GM18499 (cell line): ENCODE results near the gene CCDC170.
A peak's percentile ranks its signal among the peaks of the same experiment; 100 is the strongest.
"Not testable (repeated sequence)": the region's sequence is repeated elsewhere in the genome, so short reads cannot be mapped to it uniquely, and the experiment has no call there.

Source experiments
- ATAC-seq: cut with Tn5 transposase; IDR thresholded peaks from one replicate; pipeline ENCODE4 v1.9.1; 2021; ENCODE audit warnings: moderate number of reproducible peaks; ENCODE audit not compliant: insufficient read depth, unreplicated experiment

The CCDC170 gene

GRCh38 chr6:151493161-151493803 is 535 bp upstream of the CCDC170 start:
- ATAC-seq = no peak

DNA sequence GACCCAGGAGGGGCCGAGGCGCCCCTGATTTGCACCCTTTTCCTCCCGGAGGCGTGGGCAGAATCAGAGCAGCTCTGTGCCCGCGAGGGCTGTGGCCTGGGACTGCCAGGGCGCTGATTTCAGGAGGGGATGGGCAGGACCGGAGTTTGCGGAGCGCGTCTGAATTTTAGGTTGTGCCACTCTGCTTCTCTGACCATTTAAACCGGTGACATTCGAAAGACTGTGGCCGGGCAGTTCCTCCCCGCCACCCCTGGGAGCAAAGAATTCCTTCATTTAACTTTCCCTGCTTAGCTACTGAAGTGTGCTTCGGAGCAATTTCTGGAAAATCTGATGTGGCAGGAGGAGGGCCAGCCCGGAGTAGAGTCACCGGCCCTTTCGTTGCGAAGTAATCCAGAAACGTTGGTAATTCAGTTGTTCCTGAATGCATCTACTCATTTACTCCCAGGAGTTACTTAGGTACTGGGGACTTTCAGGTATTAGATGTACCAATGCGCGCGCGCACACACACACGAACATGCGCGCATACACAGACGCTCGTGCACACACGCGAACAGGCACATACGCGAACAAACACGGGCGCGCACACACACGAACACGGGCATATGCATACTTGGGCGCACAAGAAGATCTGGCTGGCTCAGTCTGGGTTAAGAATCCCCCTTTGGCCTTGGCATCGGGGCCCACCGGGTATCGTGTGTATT is 568 bp downstream of the CCDC170 start:
- no peak for ATAC-seq

- no peak for ATAC-seq
These were observed 1.1 kb downstream of the CCDC170 start for GRCh38 chr6:151494936-151495320.

GRCh38 chr6:151495380-151495779 is 1.6 kb downstream of the CCDC170 start:
- no peak for ATAC-seq

GRCh38 chr6:151497905-151498304 is 4.1 kb downstream of the CCDC170 start:
- no peak for ATAC-seq

- peak; percentile 93 for ATAC-seq
These were observed 4.5 kb downstream of the CCDC170 start for GRCh38 chr6:151498327-151498726.

DNA sequence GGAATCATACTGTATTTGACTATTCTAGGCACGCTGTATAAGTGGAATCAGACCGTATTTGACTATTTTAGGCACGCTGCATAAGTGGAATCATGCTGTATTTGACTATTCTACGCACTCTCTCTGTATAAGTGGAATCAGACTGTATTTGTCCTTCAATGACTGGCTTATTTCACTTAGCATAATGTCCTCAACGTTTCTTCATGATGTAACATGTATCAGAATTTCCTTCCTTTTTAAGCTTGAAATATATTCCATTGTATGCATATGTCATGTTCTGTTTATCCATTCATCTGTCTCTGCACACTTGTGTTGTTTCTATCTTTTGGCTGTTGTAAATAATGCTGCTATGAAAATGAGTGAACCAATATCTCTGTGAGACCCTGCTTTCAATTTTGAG is 5.7 kb downstream of the CCDC170 start:
- ATAC-seq = no peak

- no peak for ATAC-seq
These were observed 7.8 kb downstream of the CCDC170 start for GRCh38 chr6:151501511-151502136.

GRCh38 chr6:151502499-151502898 is 8.7 kb downstream of the CCDC170 start:
- ATAC-seq = no peak

GRCh38 chr6:151506761-151507160 is 12.9 kb downstream of the CCDC170 start:
- no peak for ATAC-seq

- ATAC-seq = no peak
These were observed 15.2 kb downstream of the CCDC170 start for GRCh38 chr6:151509048-151509447.

DNA sequence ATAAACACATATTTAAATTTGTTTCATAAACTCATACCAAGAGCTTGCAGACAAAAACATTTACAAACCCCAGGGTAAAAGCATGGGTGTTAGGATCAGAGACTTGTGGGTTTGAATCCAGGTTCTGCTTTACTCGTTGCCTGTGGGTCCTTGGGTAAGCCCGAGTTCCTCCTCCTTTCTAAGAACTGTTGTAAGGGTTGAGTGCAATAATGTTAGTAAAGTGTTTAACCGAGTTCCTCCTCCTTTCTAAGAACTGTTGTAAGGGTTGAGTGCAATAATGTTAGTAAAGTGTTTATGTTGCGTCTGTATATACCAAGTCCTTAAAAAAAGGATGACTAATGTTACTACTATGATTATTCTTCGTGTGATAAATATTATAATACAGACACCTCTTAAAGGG is 18.7 kb downstream of the CCDC170 start:
- ATAC-seq = no peak

GRCh38 chr6:151514000-151514730 is 20.3 kb downstream of the CCDC170 start:
- no peak for ATAC-seq

DNA sequence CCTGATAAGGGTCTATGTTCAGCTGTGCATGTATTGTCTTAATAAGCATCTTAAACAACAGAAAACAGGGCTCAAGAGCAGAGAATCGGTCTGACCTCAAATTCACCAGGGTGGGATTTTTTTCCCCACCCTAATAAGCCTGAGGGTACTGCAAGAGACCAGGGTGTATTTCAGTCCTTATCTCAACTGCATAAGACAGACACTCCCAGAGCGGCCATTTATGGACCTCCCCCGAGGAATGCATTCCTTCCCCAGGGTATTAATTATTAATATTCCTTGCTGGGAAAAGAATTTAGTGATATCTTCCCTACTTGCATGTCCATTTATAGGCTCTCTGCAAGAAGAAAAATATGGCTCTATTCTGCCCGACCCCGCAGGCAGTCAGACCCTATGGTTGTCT is 25.2 kb downstream of the CCDC170 start:
- ATAC-seq = not testable (repeated sequence)

DNA sequence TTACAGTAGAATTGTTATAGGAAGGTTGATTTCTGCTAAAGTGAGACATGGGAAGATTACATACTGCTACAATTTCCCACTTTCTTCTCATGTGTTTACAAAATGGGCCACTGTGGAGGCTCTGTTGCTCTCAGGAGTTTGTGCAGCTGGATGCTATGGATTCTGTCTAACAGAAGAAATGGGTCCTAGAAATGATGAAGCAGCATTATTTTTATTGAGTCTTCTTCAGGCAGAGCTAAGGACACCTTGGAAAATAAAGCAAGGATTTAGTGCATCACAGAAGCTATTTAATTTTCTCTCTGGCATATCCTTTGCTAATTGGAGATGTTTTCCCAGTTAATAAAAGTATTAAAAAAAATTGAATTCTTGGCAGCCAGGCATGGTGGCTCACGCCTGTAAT is 29.2 kb downstream of the CCDC170 start:
- ATAC-seq = no peak

- no peak for ATAC-seq
These were observed 30.2 kb downstream of the CCDC170 start for GRCh38 chr6:151524059-151524458.

DNA sequence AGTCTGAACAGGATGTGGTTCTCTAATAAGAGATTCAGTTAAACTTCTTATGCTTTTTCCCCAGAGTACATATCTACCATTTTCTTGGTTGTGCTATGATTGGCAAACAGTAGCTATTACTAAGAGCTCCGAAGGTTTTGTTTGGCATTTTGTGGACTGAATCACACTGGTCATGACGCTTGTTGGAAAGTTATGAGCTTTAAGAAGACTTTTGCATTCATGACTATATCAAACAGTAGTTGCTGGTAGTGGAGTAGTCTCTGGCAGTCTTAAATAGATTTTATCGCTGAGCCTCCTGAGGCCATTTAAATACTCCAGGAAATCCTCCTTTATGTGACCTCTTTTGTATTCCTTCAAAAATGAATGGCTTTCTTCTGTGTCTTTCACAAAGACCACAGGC is 40.8 kb downstream of the CCDC170 start:
- ATAC-seq = no peak

DNA sequence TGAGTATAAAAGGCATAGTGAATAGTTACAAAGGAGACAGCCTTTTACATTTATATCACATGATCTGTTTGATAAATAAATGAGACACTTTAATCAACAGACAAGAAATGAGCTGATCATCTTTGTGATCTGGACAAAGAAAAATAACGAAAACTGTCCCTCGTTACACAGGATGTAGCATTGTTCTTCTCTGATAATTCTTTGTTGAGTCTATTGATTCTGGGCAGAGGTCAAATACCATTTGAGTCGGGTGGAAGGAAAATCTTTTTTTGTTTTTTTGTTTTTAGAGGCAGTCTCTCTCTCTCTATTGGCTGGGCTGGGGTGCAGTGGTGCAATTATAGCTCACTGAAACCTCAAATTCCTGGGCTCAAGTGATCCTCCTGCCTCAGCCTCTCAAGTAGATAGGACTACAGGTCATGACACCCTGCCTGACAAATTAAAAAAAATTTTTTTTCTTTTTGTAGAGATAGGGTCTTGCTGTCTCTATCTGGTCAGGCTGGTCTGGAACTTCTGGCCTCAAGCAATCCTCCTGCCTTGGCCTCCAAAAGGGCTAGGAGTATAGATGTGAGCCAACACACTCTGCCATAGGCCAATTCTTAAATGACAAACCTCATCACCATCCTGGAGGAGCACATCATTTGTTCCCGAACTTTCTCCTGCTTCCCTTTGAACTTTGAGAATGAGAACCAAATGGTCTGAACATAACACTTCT is 41.8 kb downstream of the CCDC170 start:
- ATAC-seq = no peak

DNA sequence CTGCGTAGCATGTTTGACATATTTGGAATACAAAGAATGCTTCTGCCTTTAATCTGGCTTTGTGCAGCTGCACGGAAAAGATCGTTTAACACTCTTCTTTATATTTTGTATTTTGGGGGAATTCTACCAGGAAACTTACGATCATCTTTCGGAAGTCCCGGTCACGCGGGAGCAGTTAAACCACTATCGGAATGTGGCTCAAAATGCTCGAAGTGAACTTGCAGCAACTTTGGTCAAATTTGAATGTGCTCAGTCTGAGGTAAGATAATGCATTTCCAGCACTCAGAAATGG is 42.3 kb downstream of the CCDC170 start:
- ATAC-seq = no peak

GRCh38 chr6:151537556-151537955 is 43.7 kb downstream of the CCDC170 start:
- ATAC-seq = no peak
